Right ventricle myocardium inferior (tissue), 1 donor: ENCODE results near the gene ASAH2. TPM values are rescaled to one million over a fixed set of nuclear protein-coding genes. Genes with fewer than 3 reads are reported as not detected.

Experiments used
- ATAC-seq: fragments of 200-7000 bp; cut with Tn5 transposase; one replicate; pipeline ENCODE4 v1.9.1; 2020; ENCODE audit warnings: mild to moderate bottlenecking, moderate library complexity
- DNase-seq: peaks from one replicate; pipeline ENCODE4 v3.0.0; 2021; ENCODE audit errors: missing footprints
- intact Hi-C: fragments of 100-400 bp; cut with DNase I; formaldehyde crosslinking; loops from one replicate; pipeline ENCODE4 v1.11.0; 2022
- total RNA-seq: library from RNA; stranded (reverse); fragmentation: NEBNext Ultra II Directional; extraction: Animal tissue kit (Norgen Biotek cat#: 25700); gene quantifications from one replicate; pipeline ENCODE4 v1.2.1, GENCODE V29; 2021
- donor health status: DM: no; HTN: yes; CAD: no; lungs with severe emphysema.

Gene ASAH2
- total RNA-seq, 1 donor from 2014 or later: 2.0 TPM

DNA sequence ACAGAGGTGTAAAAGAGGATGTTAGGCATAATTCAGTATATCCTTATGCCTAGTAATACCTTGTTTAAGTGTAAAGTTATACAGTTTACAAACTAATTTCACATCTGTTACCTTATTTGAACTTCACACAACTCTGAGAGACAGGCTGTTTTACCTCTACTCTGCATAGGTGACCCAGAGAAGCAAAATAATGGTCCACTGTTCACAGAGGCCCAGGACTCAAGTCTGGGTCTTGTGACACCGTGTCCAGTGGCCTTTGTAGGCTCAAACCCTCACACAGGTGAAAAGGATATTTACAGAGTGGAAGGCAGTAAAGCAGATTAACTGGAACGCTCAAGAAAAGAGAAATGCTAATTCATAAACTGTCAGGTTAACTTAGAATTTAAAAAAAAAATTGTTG lies 32.1 kb downstream of the ASAH2 start:
- DNase-seq (no peak), ATAC-seq (no peak)
- intact Hi-C loops: no loop called here

DNA sequence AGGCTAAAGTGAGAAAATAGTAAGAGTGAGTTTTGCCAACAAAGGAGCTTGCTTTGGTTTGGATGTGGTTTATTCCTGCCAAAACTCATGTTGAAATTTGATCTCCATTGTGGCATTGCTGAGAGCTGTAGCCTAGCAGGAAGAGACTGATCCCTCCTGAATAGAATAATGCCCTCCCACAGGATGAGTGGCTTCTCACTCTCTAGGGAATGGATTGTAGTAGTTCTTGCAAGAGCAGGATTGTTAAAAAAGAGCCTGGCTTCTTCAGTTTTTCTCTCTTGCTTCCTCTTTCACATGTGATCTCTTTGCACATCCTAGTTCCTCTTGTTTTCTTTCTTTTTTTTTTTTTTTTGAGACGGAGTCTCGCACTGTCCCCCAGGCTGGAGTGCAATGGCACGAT lies 34.4 kb downstream of the ASAH2 start:
- DNase-seq (no peak), ATAC-seq (no peak)
- intact Hi-C loops: no loop called here

DNA sequence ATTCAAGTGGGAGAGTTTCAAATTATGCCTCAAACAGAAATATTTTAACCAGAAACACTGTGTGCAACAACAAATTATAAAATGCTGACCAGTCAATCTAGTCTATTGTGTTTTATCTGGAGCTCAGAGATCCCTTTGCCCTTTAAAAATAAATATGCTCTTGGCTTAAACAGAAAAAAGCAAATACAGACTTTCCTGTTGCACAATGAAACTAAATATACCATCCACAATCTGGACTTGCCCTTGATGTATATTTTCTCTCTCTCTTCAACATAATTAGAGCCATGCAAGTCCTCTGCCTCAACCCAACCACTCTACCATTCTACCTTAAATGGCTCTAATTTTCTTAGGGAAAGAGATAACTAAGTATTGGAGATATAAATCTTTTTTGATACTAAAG lies 34.9 kb downstream of the ASAH2 start:
- no peak for DNase-seq
- intact Hi-C loops: no loop called here
- no peak for ATAC-seq

DNA sequence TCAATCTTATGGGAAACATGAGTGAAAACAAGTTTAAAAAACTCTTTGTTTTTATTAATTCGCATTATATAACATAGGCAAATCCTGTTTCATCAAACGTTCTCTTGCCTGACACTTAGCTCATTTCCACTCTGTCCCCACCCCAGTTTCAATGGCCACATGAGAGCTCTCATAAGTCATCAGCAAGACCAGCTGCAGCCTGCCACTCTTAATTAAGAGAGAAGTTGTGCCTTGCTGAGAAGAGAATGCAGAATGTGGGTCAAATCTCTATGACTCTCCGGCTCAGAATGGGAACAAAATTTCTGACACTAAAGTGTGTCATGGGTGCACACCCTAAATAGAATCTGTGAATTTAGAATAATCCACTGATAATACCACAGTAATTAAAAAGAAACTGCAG lies 39.6 kb downstream of the ASAH2 start:
- DNase-seq: no peak
- intact Hi-C loops: no loop called here
- no peak for ATAC-seq

DNA sequence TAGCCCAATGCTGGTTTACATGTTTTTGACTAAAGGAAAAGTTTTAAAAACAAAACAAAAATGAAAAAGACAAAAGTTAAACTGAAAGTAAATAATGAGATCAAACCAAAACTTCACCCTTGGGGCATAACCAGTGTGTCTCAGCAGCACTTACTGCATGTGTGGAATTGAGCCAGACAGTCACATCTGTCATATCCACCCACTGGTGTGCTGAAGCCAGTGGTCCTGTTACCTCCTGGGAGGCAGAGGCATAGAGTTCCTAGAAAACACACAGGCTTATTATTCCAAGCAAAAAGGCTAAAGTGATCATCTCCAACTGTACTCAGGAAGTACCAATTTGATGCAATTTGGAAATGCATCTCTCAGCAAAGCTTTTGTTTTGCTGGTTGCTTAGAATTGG lies 40.4 kb downstream of the ASAH2 start:
- intact Hi-C loops: no loop called here
- ATAC-seq (no peak), DNase-seq (no peak)

Other genes starting within 250 kb of the ASAH2 start
- 41.4 TPM for gene WASHC2A, start 183.6 kb downstream of the ASAH2 start, total RNA-seq